NCI-H1436 treated with DMSO at 0.1 percent for 48 hours (cell line): ENCODE measurements around the gene NXPH4.

Experiments used
- DNase-seq: peaks from one replicate; lab custom pipeline; 2025; lab: John Stamatoyannopoulos, UW

NXPH4 gene

GRCh38 chr12:57219205-57219992 lies 2.8 kb downstream of the NXPH4 start:
- no peak for DNase-seq

DNA sequence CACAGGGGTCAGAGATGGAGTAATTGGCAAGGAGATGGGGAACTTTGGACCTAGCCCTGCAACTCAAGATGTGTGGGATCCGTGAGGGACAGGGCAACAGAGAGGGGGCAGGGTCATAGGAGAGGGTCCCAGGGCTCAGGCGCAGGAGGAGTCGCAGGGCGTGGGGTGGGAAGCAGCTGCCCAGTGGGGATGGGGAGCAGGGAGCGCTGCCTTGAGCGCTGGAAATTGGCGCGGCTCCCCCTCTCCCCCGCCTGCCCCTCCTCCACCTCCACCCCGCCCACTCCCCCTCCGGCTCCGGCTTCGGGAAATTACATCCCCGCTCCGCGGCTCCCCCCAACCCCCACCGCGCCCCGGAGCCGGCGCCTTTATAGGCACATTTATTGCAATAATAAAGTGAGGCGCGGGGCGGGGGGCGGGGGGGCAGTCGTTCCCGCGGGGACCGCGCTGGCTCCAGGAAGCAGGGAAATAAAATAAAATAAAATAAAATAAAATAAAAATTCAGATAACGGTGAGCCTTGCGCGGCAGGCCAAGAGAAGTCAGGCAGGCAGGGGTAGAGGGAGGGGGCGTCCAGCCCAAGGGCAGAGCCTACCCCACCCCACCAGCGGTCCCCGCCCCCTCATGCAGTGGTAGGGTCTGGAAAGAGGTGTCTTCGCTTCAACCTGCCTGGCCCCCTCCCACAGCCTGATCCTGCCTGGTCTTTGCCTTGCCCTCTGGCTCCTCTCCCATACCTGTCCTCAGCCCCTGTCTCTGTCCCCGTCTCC lies 3.6 kb downstream of the NXPH4 start:
- DNase-seq: no peak

DNA sequence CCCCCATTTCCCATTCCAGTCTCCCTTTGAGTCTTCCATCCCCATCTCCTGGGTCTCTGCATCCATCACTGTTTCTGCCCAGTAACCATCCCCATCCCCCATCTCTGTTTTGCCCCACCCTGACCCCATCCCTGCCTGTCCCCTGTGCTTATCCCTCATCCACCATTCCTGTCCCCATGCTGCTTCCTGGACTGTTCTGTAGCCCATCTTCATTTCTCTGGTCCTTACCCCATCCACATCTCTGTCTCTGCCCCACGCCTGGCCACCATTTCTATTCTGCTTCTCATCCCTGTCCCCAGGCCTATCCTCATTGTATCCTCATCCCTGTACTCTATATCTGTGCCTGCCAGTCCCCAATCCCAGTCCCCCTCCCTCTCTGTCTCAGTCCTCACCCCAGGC lies 4.2 kb downstream of the NXPH4 start:
- no peak for DNase-seq

DNA sequence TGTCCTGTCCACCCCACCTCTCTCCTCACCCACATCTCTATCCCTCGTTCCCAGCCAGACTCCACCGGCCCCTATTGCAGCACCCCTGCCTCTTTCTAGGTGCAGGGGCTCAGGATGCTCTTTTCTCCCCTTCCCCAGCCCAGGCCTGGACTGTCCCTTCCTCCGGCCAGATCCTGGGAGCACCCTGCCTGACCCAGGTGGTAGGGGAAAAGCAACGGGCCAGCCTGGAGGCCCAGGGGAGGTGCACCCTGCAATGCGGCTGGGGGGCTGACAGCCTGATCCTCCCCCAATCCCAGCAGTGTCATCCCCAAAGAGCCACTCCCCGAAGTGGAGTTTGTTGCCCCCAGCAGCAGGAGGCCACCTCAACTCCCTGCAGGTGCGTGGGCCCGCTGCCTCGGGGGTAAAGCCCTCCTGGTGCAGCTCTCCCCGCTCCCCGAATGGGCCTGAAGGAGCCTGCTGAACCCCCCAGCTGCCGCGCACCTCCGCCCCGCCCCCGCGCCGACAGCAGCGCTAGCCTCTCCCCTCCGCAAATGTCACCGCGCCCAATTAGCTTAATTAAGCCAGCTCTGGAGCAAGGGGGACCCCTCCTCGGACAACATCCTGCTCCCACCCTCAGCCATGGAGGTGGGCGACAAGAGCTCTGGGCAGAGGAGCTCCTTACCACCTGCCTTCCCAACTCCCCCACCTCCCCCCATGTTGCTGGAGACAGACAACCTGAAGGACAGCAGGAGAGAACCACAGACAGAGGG lies 4.7 kb downstream of the NXPH4 start:
- DNase-seq: no peak

DNA sequence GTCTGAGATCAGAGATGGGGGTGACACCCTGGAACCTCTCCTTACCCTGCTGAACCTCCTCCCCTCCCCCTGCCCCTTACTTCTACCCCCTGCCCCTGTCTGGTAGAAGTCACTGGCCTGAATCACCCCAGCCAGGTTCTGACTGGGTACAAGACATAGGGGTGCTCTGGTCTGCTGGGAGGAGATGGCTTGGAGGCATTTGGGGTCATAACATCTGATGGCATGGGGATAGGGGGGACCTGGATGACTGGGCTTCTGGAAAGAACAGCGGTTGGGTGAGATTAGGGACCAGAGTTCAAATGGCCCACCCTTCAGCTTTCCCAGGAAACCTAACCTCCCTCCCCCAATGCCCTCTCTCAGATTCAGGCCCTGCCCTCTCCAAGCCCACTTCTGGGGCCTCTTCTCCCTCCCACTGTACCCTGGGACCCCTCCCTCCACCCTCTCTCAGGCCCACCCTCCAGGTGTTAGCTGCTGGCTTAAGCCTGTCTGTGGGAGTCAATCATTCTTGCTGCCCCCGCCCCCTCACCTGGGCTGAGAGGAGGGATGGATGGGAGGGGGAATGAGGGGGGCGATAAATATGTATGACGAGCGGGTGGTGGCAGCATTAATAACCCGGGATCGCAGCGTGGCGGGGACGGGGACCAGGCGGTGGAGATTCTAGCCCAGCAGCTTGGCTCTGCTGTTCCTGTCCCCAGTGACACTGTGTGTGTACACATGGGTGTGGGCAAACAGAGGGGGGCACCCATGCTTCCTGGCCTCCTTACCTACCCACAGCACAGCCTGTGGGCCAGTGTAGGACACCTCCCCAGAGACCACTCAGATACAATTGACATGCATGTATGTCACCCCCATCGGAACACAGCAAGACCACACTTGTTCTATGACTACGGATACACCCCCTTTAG lies 5.9 kb downstream of the NXPH4 start:
- DNase-seq: no peak

GRCh38 chr12:57223191-57224165 lies 6.9 kb downstream of the NXPH4 start:
- no peak for DNase-seq

DNA sequence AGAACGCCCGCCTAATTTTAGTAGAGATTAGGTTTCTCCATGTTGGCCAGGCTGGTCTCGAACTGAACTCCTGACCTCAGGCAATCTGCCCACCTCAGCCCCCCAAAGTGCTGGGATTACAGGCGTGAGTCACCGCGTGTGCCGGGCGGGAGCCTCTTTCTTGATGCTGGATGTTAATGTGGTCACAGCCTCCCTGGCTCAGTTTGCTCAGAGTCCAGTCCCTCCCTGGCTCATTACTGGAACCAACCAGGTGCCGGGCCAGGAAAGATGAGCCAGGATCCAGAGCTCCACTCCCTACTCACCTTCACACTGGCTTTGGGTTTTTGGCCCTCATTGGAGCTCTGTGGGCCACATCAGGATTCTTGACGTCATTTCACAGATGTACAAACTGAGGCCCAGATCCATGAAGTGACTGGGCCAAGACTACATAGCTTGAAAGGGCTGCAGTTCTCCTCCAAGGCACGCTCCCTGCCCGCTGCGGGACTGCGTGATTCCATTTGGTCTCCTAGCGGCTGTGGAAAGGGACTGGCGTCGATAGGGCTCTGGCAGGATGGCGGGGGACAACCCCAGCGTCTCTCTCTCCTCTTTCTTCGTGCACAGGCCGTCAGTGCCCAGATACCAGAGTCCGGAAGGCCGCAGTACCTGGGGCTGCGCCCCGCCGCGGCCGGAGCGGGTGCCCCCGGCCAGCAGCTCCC lies 7.8 kb downstream of the NXPH4 start:
- DNase-seq: no peak

GRCh38 chr12:57224973-57225679 lies 8.5 kb downstream of the NXPH4 start:
- no peak for DNase-seq

GRCh38 chr12:57225680-57226210 lies 9.2 kb downstream of the NXPH4 start:
- DNase-seq: no peak

DNA sequence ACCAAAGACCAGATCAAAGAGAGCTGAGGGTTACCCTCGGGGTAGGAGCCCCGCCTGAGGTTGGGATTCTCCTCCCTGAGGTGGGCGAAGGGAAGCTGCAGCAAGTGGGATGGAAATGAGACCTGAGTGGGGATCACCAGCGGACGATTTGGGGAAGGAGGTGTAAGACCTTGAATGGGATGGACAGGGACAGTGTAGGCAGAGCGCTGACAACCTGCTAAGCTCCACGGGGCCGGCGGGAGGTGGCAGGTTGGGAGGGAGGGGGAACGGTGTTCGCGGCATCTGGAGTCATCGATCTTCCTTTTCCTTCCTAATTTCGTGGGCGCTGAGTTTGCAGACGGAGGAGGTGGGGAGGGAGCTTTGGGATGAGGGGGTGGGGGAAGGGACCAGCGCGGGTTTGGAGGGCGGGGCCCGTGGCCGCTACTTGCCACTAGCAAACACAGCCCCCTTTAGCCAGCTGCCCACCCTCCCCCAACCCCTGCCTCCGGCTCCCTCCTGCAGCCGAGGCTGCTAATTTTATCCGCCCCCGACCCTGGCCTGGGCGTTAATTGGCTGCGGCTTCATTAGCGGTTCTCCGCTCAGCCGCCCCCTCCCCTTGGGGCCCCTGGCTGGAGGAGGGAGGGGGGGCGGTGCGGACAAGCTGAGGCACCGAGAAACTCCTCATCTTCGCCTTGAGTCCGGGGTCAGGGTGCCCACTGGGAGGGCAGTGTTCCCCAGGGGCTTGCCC lies 10.2 kb downstream of the NXPH4 start:
- DNase-seq: no peak

DNA sequence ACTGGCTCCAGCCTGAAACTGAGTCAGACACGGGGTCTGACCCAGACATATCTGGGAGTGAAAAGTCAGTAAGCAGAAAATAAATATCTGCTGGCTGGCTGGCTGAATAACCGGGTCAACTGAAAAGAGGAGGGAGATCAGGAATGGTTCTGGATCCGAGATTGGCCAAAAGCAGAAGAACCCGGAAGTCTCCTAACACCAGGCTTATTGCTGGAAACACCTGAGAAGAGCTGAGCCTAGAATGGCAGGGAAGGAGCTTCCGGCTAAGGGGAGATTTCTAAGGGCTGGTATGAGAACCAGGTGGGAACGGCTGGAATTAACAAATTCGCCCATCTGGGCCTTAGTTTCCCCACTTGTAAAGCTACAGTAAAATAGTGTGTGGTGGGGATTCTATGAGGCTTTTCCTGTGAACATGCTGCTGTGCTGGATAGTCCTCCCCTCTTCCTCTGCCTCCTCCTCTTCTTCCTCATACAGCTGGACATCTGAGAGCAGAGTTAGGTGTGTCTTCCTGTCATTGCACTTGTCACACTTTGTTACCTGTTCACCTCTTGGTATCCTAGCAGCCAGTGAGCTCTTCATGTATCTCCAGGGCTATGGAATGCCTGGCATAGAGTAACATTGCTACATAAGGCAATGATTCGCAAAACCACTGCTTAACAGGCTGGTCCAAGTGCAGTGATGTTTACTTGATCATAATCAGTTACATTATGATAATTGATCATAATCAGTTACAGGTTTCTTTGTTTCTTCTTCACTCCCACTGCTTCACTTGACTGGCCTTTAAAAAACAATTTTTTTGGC lies 10.9 kb downstream of the NXPH4 start:
- no peak for DNase-seq

- no peak for DNase-seq
These were observed 12.5 kb downstream of the NXPH4 start for GRCh38 chr12:57229046-57229633.

DNA sequence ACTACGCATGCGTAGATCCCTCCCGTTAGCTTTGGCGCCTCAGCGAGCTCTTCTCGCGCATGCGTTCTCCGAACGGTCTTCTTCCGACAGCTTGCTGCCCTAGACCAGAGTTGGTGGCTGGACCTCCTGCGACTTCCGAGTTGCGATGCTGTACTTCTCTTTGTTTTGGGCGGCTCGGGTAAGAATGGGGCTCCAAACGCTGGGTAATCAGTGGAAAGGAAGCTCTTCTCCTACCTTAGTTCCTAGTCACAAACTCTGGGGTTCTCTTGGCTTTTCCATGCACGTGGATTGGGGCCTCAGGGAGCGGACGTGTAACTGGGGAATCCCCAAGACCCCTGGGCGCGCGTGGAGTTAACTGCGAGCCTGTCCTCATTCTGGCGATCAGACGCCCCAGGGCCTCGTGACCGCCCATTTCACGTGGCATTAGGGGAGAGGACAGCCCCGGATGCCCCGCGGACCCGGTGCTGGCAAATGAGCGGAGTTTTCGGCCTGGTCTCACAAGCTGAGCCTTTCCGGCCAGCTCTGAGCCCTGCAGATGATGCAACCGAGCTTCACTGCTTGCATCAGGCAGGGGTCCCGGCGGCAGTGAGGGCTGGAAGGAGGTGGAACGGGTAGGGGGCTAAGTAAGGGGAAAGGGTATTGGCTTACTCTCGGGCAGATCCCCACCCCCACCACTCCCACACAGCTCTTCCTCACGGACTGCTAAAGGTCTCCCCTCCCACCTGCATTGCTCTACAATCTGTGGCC lies 13.2 kb downstream of the NXPH4 start, which contains the start of gene SHMT2:
SHMT2 (plus strand) TSS at position 78 of the 747 bp plus-strand sequence; CDS start at position 146, 68 bp downstream.
- peak; percentile 89 for DNase-seq

- DNase-seq: no peak
These were observed 14.0 kb downstream of the NXPH4 start for GRCh38 chr12:57230381-57231155.

DNA sequence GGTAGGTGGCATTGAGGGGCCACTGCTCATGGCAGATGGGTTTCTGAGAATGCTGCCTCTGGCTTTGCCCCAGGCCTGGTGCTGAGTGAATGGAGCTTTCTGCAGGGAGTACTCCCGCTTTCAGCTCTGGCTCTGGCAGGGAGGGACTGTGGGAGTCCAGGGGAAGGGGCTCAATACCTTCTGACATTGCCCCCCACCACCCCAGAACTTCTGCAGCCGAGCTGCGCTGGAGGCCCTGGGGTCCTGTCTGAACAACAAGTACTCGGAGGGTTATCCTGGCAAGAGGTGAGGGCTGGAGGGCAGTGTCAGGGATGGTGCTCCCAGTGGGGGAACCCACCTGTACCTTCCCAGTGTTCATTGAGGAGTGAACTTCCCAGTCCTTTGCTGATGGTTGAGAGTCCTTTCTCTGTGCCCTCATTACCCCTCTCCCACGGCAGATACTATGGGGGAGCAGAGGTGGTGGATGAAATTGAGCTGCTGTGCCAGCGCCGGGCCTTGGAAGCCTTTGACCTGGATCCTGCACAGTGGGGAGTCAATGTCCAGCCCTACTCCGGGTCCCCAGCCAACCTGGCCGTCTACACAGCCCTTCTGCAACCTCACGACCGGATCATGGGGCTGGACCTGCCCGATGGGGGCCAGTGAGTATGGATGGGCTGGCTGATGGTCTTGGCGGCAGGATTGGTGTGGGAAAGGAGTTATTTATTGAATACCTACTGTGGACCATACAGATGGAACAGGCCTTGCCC lies 14.9 kb downstream of the NXPH4 start:
- no peak for DNase-seq
